ENCODE measurements around the gene TCFL5. TPM values are rescaled to one million over a fixed set of nuclear protein-coding genes. Genes with fewer than 3 reads are reported as not detected.

Gene TCFL5
- total RNA-seq, 4 donors from 2014 or later: 15.3 to 26.6 (median 20.6) TPM

DNA sequence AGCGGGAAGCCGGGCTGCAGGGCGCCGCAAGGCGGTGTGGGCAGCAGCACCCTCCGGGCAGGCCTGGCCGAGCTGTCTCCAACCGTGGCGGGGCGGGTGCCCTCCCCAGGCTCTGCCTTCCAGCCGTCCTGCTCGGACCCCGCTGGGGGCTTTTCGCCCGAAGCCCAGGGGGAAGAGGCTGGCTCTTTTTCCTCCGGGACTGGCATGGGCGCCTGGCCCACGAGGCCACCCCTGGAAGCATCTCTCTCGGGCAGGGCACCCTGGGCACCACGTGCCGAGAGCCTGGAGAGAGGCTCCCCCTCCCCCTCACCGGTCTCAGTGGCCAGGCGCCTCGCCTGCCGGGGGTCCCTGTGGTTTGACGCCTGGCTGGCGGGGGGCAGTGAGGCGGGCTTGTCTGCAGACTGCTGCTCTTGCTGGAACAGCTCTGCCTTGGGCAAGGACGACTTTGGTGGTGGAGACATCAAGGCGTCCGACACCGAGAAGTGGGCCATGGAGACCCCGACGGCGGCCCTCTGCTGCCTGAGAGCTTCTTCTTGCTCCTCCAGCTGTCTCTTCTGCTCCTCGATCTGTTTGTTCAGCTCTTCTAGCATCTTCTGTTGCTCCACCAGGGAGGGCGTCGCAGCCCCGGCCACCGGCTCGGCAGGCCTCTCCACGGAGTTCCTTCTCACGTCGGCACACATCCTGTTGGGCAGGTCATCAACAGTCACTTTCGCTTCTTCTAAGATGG, 19.5 kb upstream of the TCFL5 start:
- Histone ChIP-seq H3K4me3 (replicated peaks in 1 of 3) (no peak overlapping the region), H3K27ac (no peak overlapping the region), H3K27me3 (no peaks in the 10 kb centered on the region), H3K4me1 (peaks cover 10 to 14% of the 10 kb centered on the region in 2 donors), H3K9me3 (no peaks in the 10 kb centered on the region), H3K36me3 (peaks cover 14 to 15% of the 10 kb centered on the region in 2 donors)
- DNase-seq: no peak
- intact Hi-C loops (cut with DNase I): no loop called here
- TF ChIP-seq POLR2A (IDR thresholded peaks at IDR 0.05): no peak
- no peak for TF ChIP-seq CTCF (IDR thresholded peaks at IDR 0.05)
- WGBS, 2 donors: 95% methylated on average over 24 to 25 of the region's 45 CpGs

DNA sequence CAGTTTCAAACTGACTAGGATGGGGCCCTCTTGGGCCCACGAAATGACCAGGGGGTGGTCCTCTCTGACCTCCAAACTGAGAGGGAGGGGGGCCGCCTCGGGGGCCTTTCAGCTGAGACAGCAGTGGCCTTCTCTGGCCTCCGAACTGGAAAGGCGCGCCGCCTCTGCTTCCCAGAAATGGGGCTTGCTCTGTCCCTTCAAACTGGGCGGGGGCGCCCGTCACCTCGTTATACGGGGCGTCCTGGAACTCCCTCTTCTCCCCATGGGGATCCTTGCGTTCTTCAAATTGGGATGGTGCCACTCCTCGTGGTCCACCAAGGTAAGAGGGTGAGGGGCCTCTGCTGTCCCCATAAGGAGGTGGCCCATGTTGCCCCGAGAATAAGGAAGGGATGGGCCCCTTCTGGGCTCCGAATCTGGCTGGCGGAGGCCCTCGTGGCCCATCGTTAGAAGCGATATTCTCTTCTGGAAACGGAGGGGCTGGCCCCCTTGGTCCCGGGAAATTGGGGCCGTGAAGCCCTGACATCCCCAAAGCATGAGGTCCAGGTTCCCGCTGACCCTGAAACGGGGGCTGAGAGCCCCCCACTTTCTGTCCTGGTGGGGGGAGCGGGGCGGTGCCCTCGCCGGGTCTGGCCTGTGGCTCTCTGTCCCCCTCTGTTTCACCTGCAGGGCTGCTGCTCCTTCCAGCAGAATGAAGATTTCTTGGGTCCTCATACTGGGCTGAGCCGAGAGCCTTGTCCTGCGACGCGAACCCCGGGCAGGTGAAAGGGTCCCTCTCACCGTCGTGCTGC, 18.7 kb upstream of the TCFL5 start:
- no peaks in the 10 kb centered on the region for H3K27me3 ChIP-seq
- WGBS, 2 donors: 94 to 95% methylated on average over 32 to 33 of the region's 37 CpGs
- peaks cover 14 to 15% of the 10 kb centered on the region in 2 donors for H3K36me3 ChIP-seq
- peaks cover 10 to 20% of the 10 kb centered on the region in 2 donors for H3K4me1 ChIP-seq
- no peak for DNase-seq
- no peak overlapping the region for H3K27ac ChIP-seq
- intact Hi-C loops (cut with DNase I): no loop called here
- TF ChIP-seq POLR2A (IDR thresholded peaks at IDR 0.05) (no peak), CTCF (IDR thresholded peaks at IDR 0.05) (no peak)
- no peaks in the 10 kb centered on the region for H3K9me3 ChIP-seq
- H3K4me3 ChIP-seq (replicated peaks in 1 of 3): no peak overlapping the region

- Histone ChIP-seq H3K36me3 (peaks cover 14 to 15% of the 10 kb centered on the region in 2 donors), H3K27ac (no peak overlapping the region), H3K4me3 (replicated peaks in 1 of 3) (no peak overlapping the region), H3K4me1 (peaks cover 10 to 20% of the 10 kb centered on the region in 2 donors), H3K9me3 (no peaks in the 10 kb centered on the region), H3K27me3 (no peaks in the 10 kb centered on the region)
- intact Hi-C loops (cut with DNase I): no loop called here
- no peak for DNase-seq
- 77 to 79% methylated on average over 67 to 79 of the region's 80 CpGs for WGBS, 2 donors
- TF ChIP-seq CTCF (IDR thresholded peaks at IDR 0.05): no peak
- TF ChIP-seq POLR2A (IDR thresholded peaks at IDR 0.05): no peak
Measured at GRCh38 chr20:62879275-62880146, 17.9 kb upstream of the TCFL5 start.

- 91 to 94% methylated on average over 20 of the region's 20 CpGs for WGBS, 2 donors
- intact Hi-C loops (cut with DNase I): no loop called here
- TF ChIP-seq POLR2A (IDR thresholded peaks at IDR 0.05) (no peak), CTCF (IDR thresholded peaks at IDR 0.05) (no peak)
- Histone ChIP-seq H3K36me3 (peaks cover 14 to 15% of the 10 kb centered on the region in 2 donors), H3K9me3 (no peaks in the 10 kb centered on the region), H3K4me1 (peaks cover 10 to 20% of the 10 kb centered on the region in 2 donors), H3K27me3 (no peaks in the 10 kb centered on the region), H3K4me3 (replicated peaks in 1 of 3) (no peak overlapping the region), H3K27ac (no peak overlapping the region)
- DNase-seq: no peak
Measured at GRCh38 chr20:62878244-62879038, 16.8 kb upstream of the TCFL5 start.
